GM12878 (cell line): ENCODE data around the gene ARHGAP27. TPM values are rescaled to one million over a fixed set of nuclear protein-coding genes. Genes with fewer than 3 reads are reported as not detected.

Source experiments
- ATAC-seq: fragments of 200-7000 bp; cut with Tn5 transposase; 3 replicates; pipeline ENCODE4 v1.9.1; 2020; ENCODE audit warnings: mild to moderate bottlenecking, moderate library complexity
- BruUV-seq: library from RNA; stranded (reverse); fragments of 400-500 nt; replicated peaks from 2 replicates; lab custom pipeline; 2021; lab: Mats Ljungman, UMichigan
- CTCF ChIA-PET: fragments of 300-600 bp; sonication (Branson Sonifier 250); formaldehyde crosslinking; extraction: SDS; loops from one replicate; lab custom pipeline; 2021; ENCODE audit warnings: inconsistent platforms; lab: Yijun Ruan, JAX
- POLR2A ChIA-PET: fragments of 350-600 bp; formaldehyde crosslinking; extraction: SDS; loops from one replicate; lab custom pipeline; 2021; ENCODE audit warnings: inconsistent platforms; lab: Charles Lee
- RAD21 ChIA-PET: fragments of 300-600 bp; sonication (Branson Sonifier 250); formaldehyde crosslinking; loops from one replicate; lab custom pipeline; 2023; ENCODE audit warnings: antibody characterized with exemption; ENCODE audit not compliant: unreplicated experiment; lab: Charles Lee
- SMC1A ChIA-PET: fragments of 300-600 bp; sonication (Branson Sonifier 250); formaldehyde crosslinking; loops from one replicate; lab custom pipeline; 2023; ENCODE audit not compliant: unreplicated experiment, uncharacterized antibody; lab: Charles Lee
- DNase-seq: peaks from one replicate; pipeline ENCODE4 v3.0.0-alpha.2; 2011; ENCODE audit warnings: low read depth, low spot score
- FAIRE-seq: peaks from 3 replicates; lab custom pipeline; 2011; peaks lifted over from hg19 to GRCh38; lab: Jason Lieb, UNC
- H2AFZ ChIP-seq: 2 replicates; pipeline ENCODE4 v1.6.0; 2011; ENCODE audit warnings: low read depth, low read length, control low read depth; ENCODE audit not compliant: control insufficient read depth
- H3K27ac ChIP-seq: 2 replicates; pipeline ENCODE4 v1.5.1; 2011; ENCODE audit warnings: control low read depth; ENCODE audit not compliant: control insufficient read depth, insufficient read depth
- H3K27me3 ChIP-seq, 2 experiments: replicated peaks in 1 of 2; 2 replicates each; pipeline versions ENCODE4 v1.6.0 to v1.6.1; 2011; ENCODE audit warnings: low read length in 1 of 2; ENCODE audit not compliant: control insufficient read depth in 2 of 2, insufficient read depth in 2 of 2
- H3K36me3 ChIP-seq, 2 experiments: 2 replicates each; pipeline ENCODE4 v1.5.1; 2011; ENCODE audit warnings: low read length in 1 of 2; ENCODE audit not compliant: control insufficient read depth in 2 of 2, insufficient read depth in 2 of 2
- H3K4me1 ChIP-seq: 2 replicates; pipeline ENCODE4 v1.6.1; 2011; ENCODE audit warnings: mild to moderate bottlenecking, low read length, moderate library complexity, mixed read lengths; ENCODE audit not compliant: control insufficient read depth, insufficient read depth
- H3K4me2 ChIP-seq: 2 replicates; pipeline ENCODE4 v1.6.0; 2011; ENCODE audit warnings: control low read depth; ENCODE audit not compliant: control insufficient read depth, insufficient read depth
- H3K4me3 ChIP-seq: fragments of 200-600 bp; sonication (generic); 2 replicates; pipeline ENCODE4 v1.5.1; 2016
- H3K79me2 ChIP-seq: 2 replicates; pipeline ENCODE4 v1.6.0; 2011; ENCODE audit warnings: low read length; ENCODE audit not compliant: control insufficient read depth, insufficient read depth
- H3K9ac ChIP-seq: 2 replicates; pipeline ENCODE4 v1.8.0; 2011; ENCODE audit warnings: low read length, control low read depth, mixed read lengths; ENCODE audit not compliant: control insufficient read depth, insufficient read depth
- H3K9me3 ChIP-seq: replicated peaks from 3 replicates; pipeline ENCODE4 v1.5.1; 2011; ENCODE audit warnings: mild to moderate bottlenecking, low read length; ENCODE audit not compliant: control insufficient read depth, insufficient read depth
- H4K20me1 ChIP-seq: 2 replicates; pipeline ENCODE4 v1.6.0; 2011; ENCODE audit not compliant: control insufficient read depth, insufficient read depth
- BMI1 ChIP-seq: fragments of 450-650 bp; IDR thresholded peaks from 2 replicates; pipeline ENCODE4 v1.6.1; 2016; ENCODE audit warnings: mild to moderate bottlenecking, moderate library complexity, borderline replicate concordance
- CBX3 ChIP-seq: fragments of 200-600 bp; sonication (generic); IDR thresholded peaks from 2 replicates; pipeline ENCODE4 v1.6.1; 2016; ENCODE audit warnings: low read depth, borderline replicate concordance
- CEBPB ChIP-seq, 2 experiments: fragments of 150-350 bp in 1 of 2; IDR thresholded peaks; 2 replicates each; pipeline ENCODE4 v1.6.1; 2012 to 2014; ENCODE audit warnings: low read depth in 2 of 2, low read length in 2 of 2, borderline replicate concordance in 1 of 2, inconsistent platforms in 1 of 2
- CREB1 ChIP-seq: IDR thresholded peaks from 2 replicates; pipeline ENCODE4 v1.6.1; 2012; ENCODE audit warnings: low read depth, mild to moderate bottlenecking, inconsistent platforms
- GABPA ChIP-seq: IDR thresholded peaks from 2 replicates; pipeline ENCODE4 v1.6.1; 2014; ENCODE audit warnings: antibody characterized with exemption, low read depth, mild to moderate bottlenecking, inconsistent platforms
- JUNB ChIP-seq: IDR thresholded peaks from 2 replicates; pipeline ENCODE4 v1.6.1; 2016; ENCODE audit warnings: antibody characterized with exemption, mild to moderate bottlenecking
- RAD51 ChIP-seq: fragments of 450-650 bp; IDR thresholded peaks from 2 replicates; pipeline ENCODE4 v1.6.1; 2016; ENCODE audit warnings: moderate library complexity, mild to moderate bottlenecking, inconsistent platforms
- REST ChIP-seq: IDR thresholded peaks from 2 replicates; pipeline ENCODE4 v1.6.1; 2012; ENCODE audit warnings: mild to moderate bottlenecking, low read depth, low read length
- SIX5 ChIP-seq: IDR thresholded peaks from 2 replicates; pipeline ENCODE4 v1.6.1; 2011; ENCODE audit warnings: mild to moderate bottlenecking, low read depth, low read length, moderate library complexity; ENCODE audit not compliant: severe bottlenecking
- SP1 ChIP-seq: IDR thresholded peaks from one replicate; pipeline ENCODE4 v1.6.1; 2011; ENCODE audit warnings: low read depth, low read length
- TAF1 ChIP-seq: IDR thresholded peaks from 2 replicates; pipeline ENCODE4 v1.6.1; 2011; ENCODE audit warnings: mild to moderate bottlenecking, low read depth, low read length, borderline replicate concordance
- WRNIP1 ChIP-seq: IDR thresholded peaks from 2 replicates; pipeline ENCODE4 v1.6.1; 2011; ENCODE audit warnings: low read depth, low read length, improper control_type of control experiment, borderline replicate concordance
- ZNF207 ChIP-seq: fragments of 450-650 bp; IDR thresholded peaks from 2 replicates; pipeline ENCODE4 v1.6.1; 2014; ENCODE audit warnings: antibody characterized with exemption, mild to moderate bottlenecking, borderline replicate concordance
- WGBS: methylation state at CpG from one replicate; pipeline ENCODE4 v1.1.6; 2016; ENCODE audit warnings: low lambda C conversion rate; ENCODE audit not compliant: insufficient replicate concordance, insufficient coverage; ENCODE audit errors: missing lambda C conversion rate; 5-methylcytosine and 5-hydroxymethylcytosine counted together
- in situ Hi-C: fragments of 300-500 bp; cut with MboI; formaldehyde crosslinking; loops from 9 replicates; pipeline ENCODE4 v1.14.3; 2018; ENCODE audit warnings: mixed read lengths
- intact Hi-C: fragments of 100-400 bp; cut with micrococcal nuclease; formaldehyde crosslinking; loops from one replicate; pipeline ENCODE4 v1.14.2; 2022; ENCODE audit not compliant: unreplicated experiment
- polyA plus RNA-seq, 11 experiments: library from polyadenylated mRNA; depleted of rRNA in 4 of 11; unstranded in 6 of 11; stranded (reverse) in 5 of 11; fragments of >200 nt; fragmentation: Nextera tagmentation in 4 of 11; fragmentation: Illumina TruSeq in 1 of 11; extraction: Ambion mirVana in 4 of 11; extraction: Trizol in 1 of 11; gene quantifications; 1 replicate in 1 of 11; 2 replicates in 10 of 11; pipeline versions ENCODE4 v1.2.1 to v1.2.3, GENCODE V29; 2011 to 2016; ENCODE audit warnings: inconsistent platforms in 2 of 11, missing spikeins in 2 of 11, low read depth in 1 of 11
- total RNA-seq, 4 experiments: library from RNA; depleted of rRNA in 3 of 4; stranded (reverse); fragments of >200 nt in 3 of 4; fragmentation: Illumina TruSeq in 1 of 4; extraction: Trizol in 1 of 4; gene quantifications; 2 replicates each; pipeline versions ENCODE4 v1.2.1 to v1.2.3, GENCODE V29; 2013 to 2021
- TF ChIP-seq, protein P1 (sequence below): fragments of 450-650 bp; IDR thresholded peaks from 2 replicates; pipeline ENCODE4 v1.6.1; 2017; ENCODE audit warnings: borderline replicate concordance

ARHGAP27 gene
- total and polyA plus RNA-seq, 10 of the 15 experiments (the other 5 are each of a cell fraction or from before 2014, with no cell fraction given): 0.64 to 45.7 (median 17.7) TPM

- no peak for ATAC-seq
- RAD21 ChIA-PET: interaction anchor here (1.0 to 2.5 kb wide), 4 partner anchors 18 to 207 kb away, joined by 3 to 7 read pairs (median 4); no protein-coding TSS in a partner anchor
- Histone ChIP-seq H3K79me2 (peaks cover 3% of the 10 kb centered on the region; the same call in 1 of the 2 replicates), H4K20me1 (no peaks in the 10 kb centered on the region), H3K36me3 (no peaks in the 10 kb centered on the region), H3K9me3 (no peaks in the 10 kb centered on the region), H3K9ac (no peak overlapping the region; the same call in 1 of the 2 replicates), H3K4me3 (no peak overlapping the region), H2AFZ (no peak overlapping the region), H3K4me2 (no peak overlapping the region), H3K4me1 (peaks cover 26% of the 10 kb centered on the region), H3K27me3 (no peaks in the 10 kb centered on the region), H3K27ac (no peak overlapping the region)
- DNase-seq: no peak
- FAIRE-seq: no peak
- intact Hi-C loops (no loop called here), in situ Hi-C loops (no loop called here)
- CTCF ChIA-PET: interaction anchor here (1.4 to 6.9 kb wide), 5 partner anchors 11 to 167 kb away, joined by 4 to 67 read pairs (median 5); no protein-coding TSS in a partner anchor
- WGBS: 78% methylated on average over 6 of the region's 6 CpGs
- TF ChIP-seq GABPA (no peak), REST (no peak), SP1 (no peak), WRNIP1 (no peak), JUNB (no peak), SIX5 (no peak), TAF1 (no peak), ZNF207 (no peak), RAD51 (no peak), BMI1 (no peak), CEBPB (IDR thresholded peaks at IDR 0.05; ENCODE audit: borderline replicate concordance in 1 of 2, low read depth in 2 of 2, low read length in 2 of 2) (no peak), CBX3 (no peak), CREB1 (no peak)
- TF ChIP-seq, protein P1, sequence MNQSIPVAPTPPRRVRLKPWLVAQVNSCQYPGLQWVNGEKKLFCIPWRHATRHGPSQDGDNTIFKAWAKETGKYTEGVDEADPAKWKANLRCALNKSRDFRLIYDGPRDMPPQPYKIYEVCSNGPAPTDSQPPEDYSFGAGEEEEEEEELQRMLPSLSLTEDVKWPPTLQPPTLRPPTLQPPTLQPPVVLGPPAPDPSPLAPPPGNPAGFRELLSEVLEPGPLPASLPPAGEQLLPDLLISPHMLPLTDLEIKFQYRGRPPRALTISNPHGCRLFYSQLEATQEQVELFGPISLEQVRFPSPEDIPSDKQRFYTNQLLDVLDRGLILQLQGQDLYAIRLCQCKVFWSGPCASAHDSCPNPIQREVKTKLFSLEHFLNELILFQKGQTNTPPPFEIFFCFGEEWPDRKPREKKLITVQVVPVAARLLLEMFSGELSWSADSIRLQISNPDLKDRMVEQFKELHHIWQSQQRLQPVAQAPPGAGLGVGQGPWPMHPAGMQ: no peak
- POLR2A ChIA-PET: no interaction called here
- BruUV-seq: no TSS peak
- SMC1A ChIA-PET: interaction anchor here (1.1 to 4.0 kb wide), 3 partner anchors 13 to 30 kb away, joined by 4 to 21 read pairs (median 6); no protein-coding TSS in a partner anchor
These were observed 6.7 kb downstream of the ARHGAP27 start for GRCh38 chr17:45425984-45426413.
